Kidney (tissue), 14 donors: Measurements from ENCODE around the gene CHST7. TPM values are rescaled to one million over a fixed set of nuclear protein-coding genes. Genes with fewer than 3 reads are reported as not detected.

Experiments
- DNase-seq, 5 donors: peaks; one replicate each; pipeline ENCODE4 v3.0.0-alpha.2; 2013 to 2020
- FAIRE-seq: peaks from 2 replicates; lab custom pipeline; 2012; peaks lifted over from hg19 to GRCh38; lab: Jason Lieb, UNC
- H3K27ac ChIP-seq, 2 donors: one replicate each; pipeline ENCODE4 v1.7.0; 2013; ENCODE audit warnings: low read depth in 2 of 2, low read length in 2 of 2, inconsistent platforms in 1 of 2
- H3K27me3 ChIP-seq: one replicate; pipeline ENCODE4 v1.7.1; 2013; ENCODE audit warnings: low read length, inconsistent platforms; ENCODE audit not compliant: control insufficient read depth, insufficient read depth
- H3K36me3 ChIP-seq, 3 donors: one replicate each; pipeline versions ENCODE4 v1.7.0 to v1.7.1; 2013; ENCODE audit warnings: low read length in 3 of 3, control low read depth in 1 of 3, inconsistent platforms in 1 of 3; ENCODE audit not compliant: insufficient read depth in 3 of 3, control insufficient read depth in 2 of 3
- H3K4me1 ChIP-seq, 3 donors: one replicate each; pipeline versions ENCODE4 v1.7.0 to v1.7.1; 2013; ENCODE audit warnings: low read length in 3 of 3, inconsistent platforms in 1 of 3, low read depth in 1 of 3; ENCODE audit not compliant: control insufficient read depth in 2 of 3, insufficient read depth in 2 of 3
- H3K4me3 ChIP-seq, 3 donors: one replicate each; pipeline versions ENCODE4 v1.7.0 to v1.8.1; 2013; ENCODE audit warnings: low read length in 3 of 3, control low read depth in 1 of 3, inconsistent platforms in 1 of 3
- H3K9ac ChIP-seq, 3 donors: one replicate each; pipeline versions ENCODE4 v1.7.0 to v1.7.1; 2013; ENCODE audit warnings: low read length in 3 of 3, control low read depth in 1 of 3, inconsistent platforms in 1 of 3
- H3K9me3 ChIP-seq, 3 donors: one replicate each; pipeline versions ENCODE4 v1.7.0 to v1.7.1; 2013; ENCODE audit warnings: low read length in 3 of 3, control low read depth in 1 of 3, inconsistent platforms in 1 of 3; ENCODE audit not compliant: control insufficient read depth in 2 of 3, insufficient read depth in 1 of 3
- CTCF ChIP-seq: IDR thresholded peaks from 3 replicates; pipeline ENCODE4 v1.5.1; 2012; ENCODE audit warnings: mild to moderate bottlenecking, moderate library complexity, borderline replicate concordance; ENCODE audit not compliant: insufficient read depth; ENCODE audit errors: extremely low read depth
- intact Hi-C: fragments of 100-400 bp; cut with DNase I; formaldehyde crosslinking; loops from one replicate; pipeline ENCODE4 v1.11.1; 2022
- polyA plus RNA-seq: library from polyadenylated mRNA; stranded (reverse); fragments of 350-450 nt; fragmentation: Illumina TruSeq; extraction: RNeasy Lipid Tissue Mini Kit (QIAGEN cat#74804); gene quantifications from one replicate; pipeline ENCODE4 v1.2.3, GENCODE V29; 2014; ENCODE audit warnings: low read depth, low replicate concordance; ENCODE audit not compliant: insufficient read depth
- total RNA-seq: library from RNA; stranded (reverse); fragmentation: NEBNext Ultra II Directional; extraction: Animal tissue kit (Norgen Biotek cat#: 25700); gene quantifications from one replicate; pipeline ENCODE4 v1.2.1, GENCODE V29; 2021
- donor health status: control.
- donor health status: control.
- donor health status: control.
- donor health status: control.
- donor health status: control.
- donor health status: DM: yes; HTN: yes; CAD: no.
- donor health status: Normal renal cell carcinoma (clear cell type).

CHST7 gene
- total and polyA plus RNA-seq, 2 donors from 2014 or later: 2.0 to 9.0 TPM

GRCh38 chrX:46575586-46575985, 2.0 kb downstream of the CHST7 start:
- Histone ChIP-seq H3K36me3 (no peaks in the 10 kb centered on the region), H3K27me3 (peaks cover 2% of the 10 kb centered on the region), H3K9ac (no peak overlapping the region), H3K4me1 (no peaks in the 10 kb centered on the region), H3K4me3 (peak overlapping the region; percentile 1 to 59 (median 51)), H3K27ac (no peak overlapping the region), H3K9me3 (no peaks in the 10 kb centered on the region)
- DNase-seq (peak in 1 of 5 donors; percentile 3), FAIRE-seq (no peak)
- no peak for TF ChIP-seq CTCF
- intact Hi-C loops: no loop called here

- Histone ChIP-seq H3K9me3 (no peaks in the 10 kb centered on the region), H3K4me3 (peak overlapping the region; percentile 1 to 59 (median 51)), H3K27ac (no peak overlapping the region), H3K27me3 (peaks cover 2% of the 10 kb centered on the region), H3K36me3 (no peaks in the 10 kb centered on the region), H3K4me1 (no peaks in the 10 kb centered on the region), H3K9ac (no peak overlapping the region)
- TF ChIP-seq CTCF: no peak
- intact Hi-C loops: no loop called here
- DNase-seq (peak in 1 of 5 donors; percentile 7), FAIRE-seq (no peak)
Observed at GRCh38 chrX:46575991-46576392, 2.4 kb downstream of the CHST7 start.

- Histone ChIP-seq H3K36me3 (no peaks in the 10 kb centered on the region), H3K9ac (no peak overlapping the region), H3K27ac (no peak overlapping the region), H3K4me3 (peak overlapping the region in 1 of 3 donors; percentile 51), H3K9me3 (no peaks in the 10 kb centered on the region), H3K27me3 (peaks cover 2% of the 10 kb centered on the region), H3K4me1 (no peaks in the 10 kb centered on the region)
- TF ChIP-seq CTCF: no peak
- intact Hi-C loops: no loop called here
- DNase-seq: no peak
- no peak for FAIRE-seq
Observed at GRCh38 chrX:46576458-46576857, 2.9 kb downstream of the CHST7 start.
